KMS-11 (cell line): ENCODE measurements around the gene HDAC4.

Experiments used
- H2AFZ ChIP-seq: fragments of 200-600 bp; sonication (generic); 2 replicates; pipeline ENCODE4 v1.6.1; 2016; ENCODE audit warnings: antibody characterized with exemption, mixed run types, low read depth
- H3K27ac ChIP-seq: fragments of 200-600 bp; sonication (generic); 2 replicates; pipeline ENCODE4 v1.6.1; 2016; ENCODE audit warnings: mild to moderate bottlenecking, mixed run types
- H3K27me3 ChIP-seq: fragments of 200-600 bp; sonication (generic); 2 replicates; pipeline ENCODE4 v1.6.1; 2017; ENCODE audit warnings: mild to moderate bottlenecking, low read depth, mixed run types, moderate library complexity; ENCODE audit not compliant: insufficient read depth
- H3K36me3 ChIP-seq: fragments of 200-600 bp; sonication (generic); 2 replicates; pipeline ENCODE4 v1.6.1; 2017; ENCODE audit warnings: mild to moderate bottlenecking, mixed run types; ENCODE audit not compliant: insufficient read depth
- H3K4me1 ChIP-seq: fragments of 200-600 bp; sonication (generic); 2 replicates; pipeline ENCODE4 v1.6.1; 2016; ENCODE audit warnings: mild to moderate bottlenecking, low read depth, mixed run types; ENCODE audit not compliant: poor library complexity, severe bottlenecking
- H3K4me2 ChIP-seq: fragments of 200-600 bp; sonication (generic); 2 replicates; pipeline ENCODE4 v1.7.0; 2016; ENCODE audit warnings: mild to moderate bottlenecking, mixed run types
- H3K4me3 ChIP-seq: fragments of 200-600 bp; sonication (generic); IDR thresholded peaks from 2 replicates; pipeline ENCODE4 v1.6.1; 2017; ENCODE audit warnings: low read depth, low read length, mixed read lengths; ENCODE audit not compliant: insufficient read depth
- H3K79me2 ChIP-seq: fragments of 200-600 bp; sonication (generic); 2 replicates; pipeline ENCODE4 v1.6.1; 2016; ENCODE audit warnings: low read depth, mixed run types; ENCODE audit not compliant: insufficient read depth
- H3K9ac ChIP-seq: fragments of 200-600 bp; sonication (generic); 2 replicates; pipeline ENCODE4 v1.6.1; 2016; ENCODE audit warnings: mild to moderate bottlenecking, mixed run types
- H4K20me1 ChIP-seq: fragments of 200-600 bp; sonication (generic); 2 replicates; pipeline ENCODE4 v1.6.1; 2016; ENCODE audit warnings: mild to moderate bottlenecking, mixed run types; ENCODE audit not compliant: insufficient read depth
- TF ChIP-seq, protein P1 (sequence below): fragments of 200-600 bp; sonication (generic); conservative IDR thresholded peaks from 2 replicates; pipeline ENCODE4 v1.6.1; 2017; ENCODE audit warnings: low read depth, mild to moderate bottlenecking, antibody characterized with exemption, low read length, moderate library complexity, mixed read lengths

HDAC4 gene

DNA sequence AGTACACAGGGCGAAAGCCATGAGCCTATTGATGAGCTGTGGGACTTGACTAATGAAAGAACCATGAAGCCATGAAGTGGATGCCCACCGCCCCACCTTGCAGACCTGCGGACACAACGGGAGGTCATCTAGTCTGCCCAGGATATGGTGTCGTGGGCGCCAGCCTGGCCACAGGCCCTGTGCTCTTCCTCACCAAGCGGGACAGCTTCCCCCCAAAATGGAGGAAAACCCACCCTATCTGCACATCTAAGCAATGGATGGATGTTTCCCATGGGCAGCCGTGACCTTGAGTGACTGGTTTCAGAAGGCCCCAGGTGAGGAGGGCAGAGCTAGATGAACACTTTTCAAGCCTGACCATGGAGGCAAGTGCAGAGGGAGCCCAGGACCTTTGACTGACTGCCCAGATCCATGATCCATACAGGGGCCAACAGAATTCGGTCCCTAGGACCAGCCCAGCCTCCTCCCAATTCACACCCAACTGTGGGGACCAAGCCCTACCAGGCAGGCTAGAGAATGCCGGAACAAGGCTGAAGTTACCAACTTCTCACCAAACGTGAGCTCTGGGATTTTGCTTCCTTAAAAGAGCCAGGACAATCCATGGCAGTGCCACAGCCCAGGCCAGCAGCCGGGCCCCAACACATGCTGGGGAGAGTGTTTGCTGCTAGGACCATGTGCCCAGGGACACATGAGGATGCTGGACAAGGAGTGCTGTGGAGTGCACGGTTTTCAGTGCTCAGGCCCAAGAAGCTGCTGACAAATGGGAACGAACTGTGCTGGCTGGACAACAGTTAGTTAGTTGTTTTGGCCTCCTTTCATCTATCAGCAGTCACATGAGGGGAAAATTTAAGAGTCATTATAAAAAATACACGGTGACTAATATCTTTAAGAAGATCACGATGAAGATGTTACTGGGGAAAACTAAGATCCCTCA, 249.4 kb downstream of the HDAC4 start:
- no peaks in the 10 kb centered on the region for H3K27me3 ChIP-seq

DNA sequence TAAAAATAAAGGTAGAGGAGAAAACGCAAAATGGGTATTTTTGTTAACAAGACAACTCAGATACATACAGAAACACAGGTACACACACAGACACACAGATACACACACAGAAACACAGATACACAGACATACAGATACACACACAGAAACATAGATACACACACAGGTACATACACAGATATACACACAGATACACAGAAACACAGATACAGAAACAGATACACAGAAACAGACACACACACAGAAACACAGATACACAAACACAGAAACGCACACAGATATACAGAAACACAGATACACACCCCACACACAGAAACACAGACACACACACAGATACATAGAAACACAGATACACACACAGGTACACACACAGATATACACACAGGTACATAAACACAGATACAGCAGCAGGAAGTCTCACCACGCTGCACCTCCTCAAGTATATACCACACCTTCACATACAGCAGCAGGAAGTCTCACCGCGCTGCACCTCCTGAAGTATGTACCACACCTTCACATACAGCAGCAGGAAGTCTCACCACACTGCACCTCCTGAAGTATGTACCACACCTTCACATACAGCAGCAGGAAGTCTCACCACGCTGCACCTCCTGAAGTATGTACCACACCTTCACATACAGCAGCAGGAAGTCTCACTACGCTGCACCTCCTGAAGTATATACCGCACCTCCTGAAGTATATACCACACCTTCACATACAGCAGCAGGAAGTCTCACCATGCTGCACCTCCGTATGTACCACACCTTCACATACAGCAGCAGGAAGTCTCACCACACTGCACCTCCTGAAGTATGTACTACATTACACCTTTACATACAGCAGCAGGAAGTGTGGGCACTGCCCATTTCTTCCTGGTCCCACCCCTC, 250.5 kb downstream of the HDAC4 start:
- Histone ChIP-seq H3K27ac (no peak overlapping the region), H3K4me1 (peaks cover 19% of the 10 kb centered on the region), H3K9ac (no peak overlapping the region), H3K36me3 (no peaks in the 10 kb centered on the region), H3K79me2 (no peaks in the 10 kb centered on the region), H4K20me1 (no peaks in the 10 kb centered on the region), H3K4me2 (no peak overlapping the region), H3K27me3 (no peaks in the 10 kb centered on the region), H3K4me3 (no peak overlapping the region), H2AFZ (no peak overlapping the region)
- TF ChIP-seq, protein P1, sequence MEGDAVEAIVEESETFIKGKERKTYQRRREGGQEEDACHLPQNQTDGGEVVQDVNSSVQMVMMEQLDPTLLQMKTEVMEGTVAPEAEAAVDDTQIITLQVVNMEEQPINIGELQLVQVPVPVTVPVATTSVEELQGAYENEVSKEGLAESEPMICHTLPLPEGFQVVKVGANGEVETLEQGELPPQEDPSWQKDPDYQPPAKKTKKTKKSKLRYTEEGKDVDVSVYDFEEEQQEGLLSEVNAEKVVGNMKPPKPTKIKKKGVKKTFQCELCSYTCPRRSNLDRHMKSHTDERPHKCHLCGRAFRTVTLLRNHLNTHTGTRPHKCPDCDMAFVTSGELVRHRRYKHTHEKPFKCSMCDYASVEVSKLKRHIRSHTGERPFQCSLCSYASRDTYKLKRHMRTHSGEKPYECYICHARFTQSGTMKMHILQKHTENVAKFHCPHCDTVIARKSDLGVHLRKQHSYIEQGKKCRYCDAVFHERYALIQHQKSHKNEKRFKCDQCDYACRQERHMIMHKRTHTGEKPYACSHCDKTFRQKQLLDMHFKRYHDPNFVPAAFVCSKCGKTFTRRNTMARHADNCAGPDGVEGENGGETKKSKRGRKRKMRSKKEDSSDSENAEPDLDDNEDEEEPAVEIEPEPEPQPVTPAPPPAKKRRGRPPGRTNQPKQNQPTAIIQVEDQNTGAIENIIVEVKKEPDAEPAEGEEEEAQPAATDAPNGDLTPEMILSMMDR = no peak

More for the DNA sequence above, 249.4 kb downstream of the HDAC4 start:
- H4K20me1 ChIP-seq = no peaks in the 10 kb centered on the region
- H3K4me3 ChIP-seq = no peak overlapping the region
- H3K79me2 ChIP-seq = no peaks in the 10 kb centered on the region
- no peak overlapping the region for H3K9ac ChIP-seq
- no peaks in the 10 kb centered on the region for H3K36me3 ChIP-seq
- no peak overlapping the region for H3K4me2 ChIP-seq
- TF ChIP-seq, protein P1 = no peak
- no peak overlapping the region for H3K27ac ChIP-seq
- no peak overlapping the region for H2AFZ ChIP-seq
- peaks cover 9% of the 10 kb centered on the region for H3K4me1 ChIP-seq

DNA sequence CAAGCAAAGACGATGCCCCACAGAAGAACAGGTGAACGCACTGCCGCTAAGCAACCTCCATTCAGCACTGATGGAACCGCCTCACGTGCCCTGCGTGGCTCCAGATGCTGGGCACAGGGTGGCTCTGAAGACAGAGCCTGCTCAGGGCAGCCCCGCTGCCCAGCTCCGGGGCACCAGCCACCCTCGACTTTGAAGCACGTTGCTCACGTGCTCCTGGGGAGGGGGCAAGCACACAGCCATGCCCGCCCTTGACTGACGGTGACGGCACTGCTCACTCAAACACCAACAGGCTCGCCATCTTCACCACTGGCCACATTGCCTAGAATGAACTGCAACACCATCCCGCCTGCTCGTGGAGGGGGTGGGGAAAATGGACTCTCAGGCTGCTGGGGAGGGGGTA, 251.3 kb downstream of the HDAC4 start:
- Histone ChIP-seq H3K27ac (no peak overlapping the region), H3K36me3 (no peaks in the 10 kb centered on the region), H3K9ac (no peak overlapping the region), H3K79me2 (no peaks in the 10 kb centered on the region), H3K4me3 (no peak overlapping the region), H3K27me3 (no peaks in the 10 kb centered on the region), H2AFZ (no peak overlapping the region), H3K4me1 (peaks cover 28% of the 10 kb centered on the region), H3K4me2 (no peak overlapping the region), H4K20me1 (no peaks in the 10 kb centered on the region)
- TF ChIP-seq, protein P1 = no peak

DNA sequence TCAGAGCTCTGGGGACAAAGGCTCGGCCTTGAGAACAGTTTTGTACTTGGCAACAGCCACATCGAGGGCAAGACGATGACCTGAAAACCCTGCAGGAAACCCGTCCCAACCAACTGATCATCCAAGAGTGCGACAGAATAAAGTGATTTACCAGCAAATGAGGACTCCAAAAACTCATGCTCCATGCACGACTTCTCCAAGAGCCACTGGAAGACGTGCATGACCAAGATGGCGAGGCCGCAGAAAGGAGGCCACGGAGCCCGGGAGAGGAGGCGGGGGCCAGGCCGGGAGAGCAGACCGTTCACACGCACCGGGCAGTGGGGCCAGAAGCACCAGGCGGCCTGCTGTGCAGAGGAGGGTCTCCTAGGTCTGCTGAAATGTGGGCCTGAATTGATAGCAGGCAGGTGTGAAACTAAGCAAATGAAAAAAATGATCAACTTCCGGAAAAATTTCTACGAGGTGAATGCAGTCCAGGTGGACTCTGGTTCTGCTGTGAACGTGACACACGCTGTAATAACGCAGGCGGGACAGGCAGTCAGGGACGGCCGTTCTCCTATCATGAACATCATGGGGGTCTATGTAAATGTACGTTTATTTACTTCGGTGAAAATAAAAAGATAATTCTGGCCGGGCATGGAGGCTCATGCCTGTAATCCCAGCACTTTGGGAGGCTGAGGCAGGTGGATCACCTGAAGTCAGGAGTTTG, 252.2 kb downstream of the HDAC4 start:
- TF ChIP-seq, protein P1 = no peak
- Histone ChIP-seq H3K79me2 (no peaks in the 10 kb centered on the region), H4K20me1 (no peaks in the 10 kb centered on the region), H3K4me3 (no peak overlapping the region), H3K36me3 (no peaks in the 10 kb centered on the region), H2AFZ (no peak overlapping the region), H3K4me1 (peaks cover 34% of the 10 kb centered on the region), H3K27me3 (no peaks in the 10 kb centered on the region), H3K9ac (no peak overlapping the region), H3K4me2 (no peak overlapping the region), H3K27ac (no peak overlapping the region)
